ENCODE results near the gene DYNLRB1.

DNA sequence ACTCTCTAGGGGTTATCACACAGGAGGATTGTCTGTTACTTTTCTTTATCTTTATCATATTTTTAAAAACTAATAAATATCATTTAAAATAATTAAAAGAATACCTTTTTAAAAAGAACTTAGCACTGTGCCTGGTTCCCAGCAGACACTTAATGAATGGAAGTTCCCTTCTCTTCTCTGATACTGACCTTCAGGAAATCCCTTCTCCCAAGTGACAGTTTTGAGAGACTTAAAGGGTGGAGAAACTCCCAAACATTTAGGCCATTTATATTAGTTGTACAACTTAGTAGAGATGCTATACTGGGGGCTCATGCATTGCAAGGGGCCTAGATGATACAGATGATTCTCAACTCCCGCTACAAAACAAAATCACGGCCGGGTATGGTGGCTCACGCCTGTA is 60.8 kb downstream of the DYNLRB1 start:
- TF ChIP-seq CTCF (conservative IDR thresholded peaks at IDR 0.05; ENCODE audit: low read depth, low read length) (no peak), EZH2phosphoT487 (IDR thresholded peaks at IDR 0.05; ENCODE audit: borderline replicate concordance, low read length) (no peak)
